ENCODE data around the gene CALY.
A peak's percentile ranks its signal among the peaks of the same experiment; 100 is the strongest.
"Not testable (repeated sequence)": the region's sequence is repeated elsewhere in the genome, so short reads cannot be mapped to it uniquely, and the experiment has no call there.

The CALY gene, protein sequence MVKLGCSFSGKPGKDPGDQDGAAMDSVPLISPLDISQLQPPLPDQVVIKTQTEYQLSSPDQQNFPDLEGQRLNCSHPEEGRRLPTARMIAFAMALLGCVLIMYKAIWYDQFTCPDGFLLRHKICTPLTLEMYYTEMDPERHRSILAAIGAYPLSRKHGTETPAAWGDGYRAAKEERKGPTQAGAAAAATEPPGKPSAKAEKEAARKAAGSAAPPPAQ

DNA sequence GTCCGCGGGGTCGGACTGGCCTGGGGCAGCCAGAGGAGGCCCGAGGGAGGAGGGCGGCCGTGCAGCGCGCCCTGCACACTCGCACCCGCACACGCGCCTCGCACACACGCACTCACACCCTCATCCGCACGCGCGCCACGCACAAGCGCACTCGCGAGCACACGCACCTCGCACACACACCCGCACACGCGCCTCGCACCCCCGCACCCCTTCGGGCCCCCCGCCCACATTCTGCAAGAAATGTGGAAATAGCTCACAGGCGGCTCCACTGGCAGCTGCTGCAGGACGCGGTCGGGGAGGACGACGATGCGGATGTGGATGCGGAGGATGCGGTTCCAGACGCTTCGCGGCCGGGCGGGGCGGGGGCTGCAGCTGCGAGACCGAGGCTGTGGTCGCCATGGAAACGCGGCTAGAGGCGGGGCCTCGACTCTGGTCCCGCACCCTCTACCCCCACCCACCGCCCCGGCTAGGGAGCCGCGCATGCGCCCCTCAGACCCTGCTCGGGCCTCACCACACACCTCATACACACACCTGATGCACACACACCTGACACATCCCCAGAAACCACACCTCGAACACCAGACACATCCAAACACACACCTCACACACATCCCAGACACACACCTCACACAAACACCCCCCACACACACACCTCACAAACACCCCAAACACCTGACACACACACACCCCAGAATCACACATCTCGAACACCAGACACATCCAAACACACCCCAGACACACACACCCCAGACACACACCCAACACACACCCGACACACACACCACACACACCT is at the start of gene CALY:
TSS of gene CALY (minus strand) at position 320 of the 793 bp plus-strand sequence. CDS start 7,907 bp downstream, outside the sequence.
- DNase-seq (ENCODE audit: low read depth): peak; percentile 31

DNA sequence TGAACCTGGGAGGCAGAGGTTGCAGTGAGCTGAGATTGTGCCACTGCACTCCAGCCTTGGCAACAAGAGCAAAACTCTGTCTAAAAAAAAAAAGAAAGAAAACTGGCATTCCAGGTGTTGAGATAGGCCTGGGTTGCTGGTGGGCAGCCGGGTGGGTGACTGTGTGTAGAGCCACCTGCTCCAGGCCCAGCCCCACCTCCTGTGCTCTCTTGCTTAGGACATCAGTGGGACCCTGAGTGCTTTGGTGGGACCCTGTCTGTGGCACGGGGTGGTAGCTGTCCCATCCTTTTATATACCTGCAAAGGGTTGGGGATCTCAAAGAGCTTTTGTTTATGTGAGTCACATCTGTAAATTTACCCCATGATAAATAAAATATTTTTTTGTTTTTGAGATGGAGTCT is 48.5 kb upstream of the CALY start:
- DNase-seq (ENCODE audit: low read depth): no peak

DNA sequence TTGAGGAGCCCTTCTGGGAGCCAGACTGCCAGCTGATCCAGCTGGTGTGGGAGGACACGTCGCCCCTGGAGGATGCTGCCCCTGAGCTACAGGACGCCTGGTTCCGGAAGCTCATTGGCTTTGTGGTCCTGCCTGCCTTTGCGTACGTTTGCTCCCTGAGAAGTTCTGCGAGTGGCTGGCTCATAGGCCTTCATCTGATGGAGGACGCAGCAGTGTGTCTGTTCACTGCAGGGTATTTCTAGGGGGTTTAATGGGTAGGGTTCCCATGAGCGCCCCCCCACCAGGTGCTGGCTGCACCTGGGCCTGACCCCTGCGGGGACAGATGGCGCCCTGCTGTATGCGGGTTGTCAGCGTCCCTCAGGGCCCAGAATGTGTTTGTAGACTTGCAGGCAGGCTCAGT is 47.4 kb upstream of the CALY start:
- no peak for DNase-seq (ENCODE audit: low read depth)

DNA sequence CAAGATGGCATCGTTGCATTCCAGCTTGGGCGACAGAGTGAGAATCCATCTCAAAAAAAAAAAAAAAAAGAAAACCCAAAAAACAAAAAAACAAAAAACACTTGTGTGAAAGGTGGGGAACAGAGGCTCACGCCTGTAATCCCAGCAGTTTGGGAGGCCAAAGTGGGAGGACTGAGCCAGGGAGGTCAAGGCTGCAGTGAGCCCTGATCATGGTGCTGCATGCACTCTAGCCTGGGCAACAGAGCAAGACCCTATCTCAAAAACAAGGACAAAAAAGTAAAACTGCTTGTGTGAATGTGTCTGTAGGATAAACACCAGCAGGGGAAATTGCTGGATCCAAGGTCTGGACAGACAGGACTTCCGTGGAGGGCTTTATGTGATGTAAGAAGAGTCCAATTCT is 46.9 kb upstream of the CALY start:
- DNase-seq (ENCODE audit: low read depth): no peak

DNA sequence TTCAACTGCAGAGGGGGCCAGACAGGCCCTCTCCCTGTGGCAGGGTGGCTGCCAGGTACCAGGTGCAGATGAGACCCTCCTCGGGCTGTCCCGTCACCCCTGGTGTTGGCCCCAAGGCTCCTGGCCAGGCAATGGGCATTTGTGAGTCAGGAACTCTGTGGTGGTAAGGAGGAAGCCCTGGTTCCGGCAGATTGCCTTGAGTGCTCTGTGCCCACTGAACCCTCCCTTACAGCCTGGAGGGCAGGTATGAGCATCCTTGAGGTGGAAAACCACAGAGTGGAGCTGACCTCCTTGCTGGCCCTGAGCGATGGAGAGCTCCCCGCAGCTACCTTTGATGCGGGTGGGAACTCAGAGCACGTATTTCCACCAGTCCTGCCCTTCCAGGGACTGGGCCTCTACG is 44.3 kb upstream of the CALY start:
- no peak for DNase-seq (ENCODE audit: low read depth)

DNA sequence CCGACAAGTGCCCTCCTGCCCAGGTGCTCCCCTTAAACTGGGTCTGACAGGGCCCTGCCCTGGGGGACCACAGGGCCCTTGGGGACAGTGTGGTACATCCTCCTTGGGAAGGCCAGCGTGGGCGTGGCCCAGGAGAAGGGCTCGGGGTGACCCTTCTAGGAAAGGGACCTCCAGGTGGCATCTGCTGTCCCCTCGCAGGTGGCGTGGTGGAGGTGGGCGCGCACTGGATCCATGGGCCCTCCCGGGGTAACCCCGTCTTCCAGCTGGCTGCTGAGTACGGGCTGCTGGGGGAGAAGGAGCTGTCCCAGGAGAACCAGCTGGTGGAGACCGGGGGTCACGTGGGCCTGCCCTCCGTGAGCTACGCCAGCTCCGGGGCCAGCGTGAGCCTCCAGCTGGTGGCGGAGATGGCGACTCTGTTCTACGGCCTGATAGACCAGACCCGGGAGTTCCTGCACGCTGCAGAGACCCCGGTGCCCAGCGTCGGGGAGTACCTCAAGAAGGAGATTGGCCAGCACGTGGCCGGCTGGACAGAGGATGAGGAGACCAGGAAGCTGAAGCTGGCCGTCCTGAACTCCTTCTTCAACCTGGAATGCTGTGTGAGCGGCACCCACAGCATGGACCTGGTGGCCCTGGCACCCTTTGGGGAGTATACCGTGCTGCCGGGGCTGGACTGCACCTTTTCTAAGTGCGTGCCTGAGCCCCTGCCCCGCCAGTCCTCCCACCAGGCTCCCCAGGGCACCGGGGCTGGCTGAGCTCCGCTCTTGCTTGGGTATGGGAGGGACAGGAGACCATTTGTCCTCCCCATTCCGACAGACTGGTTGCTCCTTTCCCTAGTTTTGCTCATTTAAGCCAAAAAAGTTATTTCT is 43.3 kb upstream of the CALY start:
- DNase-seq (ENCODE audit: low read depth): no peak

DNA sequence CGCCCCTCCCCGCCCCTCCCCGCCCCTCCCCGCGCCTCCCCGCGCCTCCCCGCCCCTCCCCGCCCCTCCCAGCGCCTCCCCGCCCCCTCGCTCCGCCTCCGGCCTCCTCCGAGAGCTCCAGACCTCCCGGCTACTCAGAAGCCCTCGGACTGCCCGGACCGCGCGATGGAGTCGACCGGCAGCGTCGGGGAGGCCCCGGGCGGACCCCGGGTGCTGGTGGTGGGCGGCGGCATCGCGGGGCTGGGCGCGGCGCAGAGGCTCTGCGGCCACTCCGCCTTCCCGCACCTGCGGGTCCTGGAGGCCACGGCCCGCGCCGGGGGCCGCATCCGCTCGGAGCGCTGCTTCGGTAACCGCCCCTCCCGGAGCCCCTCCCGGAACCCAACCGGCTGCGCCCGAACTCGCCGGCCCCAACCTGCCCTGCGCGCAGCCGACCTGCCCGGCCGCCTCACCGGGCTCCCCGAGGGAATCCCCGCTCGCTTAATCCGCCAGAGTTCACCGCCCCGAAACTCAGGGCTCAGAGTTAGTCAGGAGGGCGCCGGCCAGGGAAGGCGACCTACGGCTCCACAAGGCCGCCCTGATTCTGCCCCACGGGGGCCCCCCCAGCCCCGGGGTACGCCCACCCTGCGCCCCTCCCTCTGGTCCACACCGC is 42.6 kb upstream of the CALY start, which contains the start of gene PAOX:
TSS of gene PAOX (plus strand) at position 111 of the 649 bp plus-strand sequence. CDS start at position 166, 55 bp downstream.
- peak; percentile 51 for DNase-seq (ENCODE audit: low read depth)

DNA sequence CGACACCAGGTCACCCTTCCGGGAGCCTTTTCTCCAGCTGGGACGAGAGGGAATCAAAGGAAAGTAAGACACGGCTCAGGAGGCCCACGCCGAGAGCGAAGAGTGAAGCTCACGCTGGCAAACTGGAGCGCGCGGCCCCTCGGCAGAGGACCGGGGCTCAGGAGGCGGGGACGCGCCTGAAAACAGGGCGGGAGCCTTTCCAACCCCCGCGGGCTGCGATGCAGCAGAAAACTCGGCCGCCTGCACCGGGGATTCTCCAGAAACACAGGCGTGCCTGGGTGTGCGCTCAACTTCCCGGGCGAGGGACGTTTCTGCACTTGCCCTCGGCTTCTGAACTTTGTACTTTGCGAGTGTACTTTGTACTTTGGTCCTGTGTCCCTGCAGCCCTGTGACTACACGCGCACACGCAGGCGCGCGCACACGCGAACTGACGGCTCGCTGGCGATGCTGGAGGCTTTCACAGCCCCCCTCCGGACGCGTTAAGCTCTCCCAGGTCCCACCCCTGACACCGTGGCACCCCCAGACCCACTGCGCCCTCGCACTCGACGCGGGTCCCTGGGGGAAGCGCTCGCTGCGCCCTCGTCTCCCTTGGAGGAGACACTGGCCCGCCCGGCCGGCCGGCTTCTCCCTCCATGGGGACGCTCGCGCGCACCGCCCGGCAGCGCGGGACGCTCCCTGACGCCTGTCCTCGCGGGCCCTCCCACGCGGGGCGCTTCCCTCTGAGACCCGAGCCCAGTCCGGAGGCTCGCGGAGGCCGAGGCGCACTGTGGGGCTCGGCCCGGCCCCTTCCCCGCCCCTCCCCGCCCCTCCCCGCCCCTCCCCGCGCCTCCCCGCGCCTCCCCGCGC is 41.8 kb upstream of the CALY start:
- DNase-seq (ENCODE audit: low read depth): peak; percentile 32

DNA sequence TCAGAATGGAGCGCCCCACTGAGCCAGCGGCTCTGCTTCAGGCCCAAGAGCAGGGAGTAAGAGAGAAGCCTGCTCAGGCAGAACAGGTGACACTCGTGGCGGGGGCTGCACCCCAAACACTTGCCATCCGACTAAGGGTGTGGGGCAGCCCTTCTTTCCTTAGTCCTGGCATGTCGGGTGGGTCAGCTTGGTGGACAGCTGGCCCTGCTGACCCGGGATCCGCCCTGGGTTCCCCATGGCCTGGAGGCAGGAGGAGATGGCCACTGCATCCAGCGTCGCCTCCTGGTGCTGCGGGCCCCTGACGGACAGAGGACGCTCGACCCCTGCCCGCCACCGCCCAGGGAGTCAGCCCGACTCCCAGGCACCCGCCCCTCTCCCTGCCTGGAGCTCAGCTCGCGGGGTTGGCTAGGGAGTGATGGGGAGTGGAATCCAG is 41.1 kb upstream of the CALY start:
- DNase-seq (ENCODE audit: low read depth): no peak

DNA sequence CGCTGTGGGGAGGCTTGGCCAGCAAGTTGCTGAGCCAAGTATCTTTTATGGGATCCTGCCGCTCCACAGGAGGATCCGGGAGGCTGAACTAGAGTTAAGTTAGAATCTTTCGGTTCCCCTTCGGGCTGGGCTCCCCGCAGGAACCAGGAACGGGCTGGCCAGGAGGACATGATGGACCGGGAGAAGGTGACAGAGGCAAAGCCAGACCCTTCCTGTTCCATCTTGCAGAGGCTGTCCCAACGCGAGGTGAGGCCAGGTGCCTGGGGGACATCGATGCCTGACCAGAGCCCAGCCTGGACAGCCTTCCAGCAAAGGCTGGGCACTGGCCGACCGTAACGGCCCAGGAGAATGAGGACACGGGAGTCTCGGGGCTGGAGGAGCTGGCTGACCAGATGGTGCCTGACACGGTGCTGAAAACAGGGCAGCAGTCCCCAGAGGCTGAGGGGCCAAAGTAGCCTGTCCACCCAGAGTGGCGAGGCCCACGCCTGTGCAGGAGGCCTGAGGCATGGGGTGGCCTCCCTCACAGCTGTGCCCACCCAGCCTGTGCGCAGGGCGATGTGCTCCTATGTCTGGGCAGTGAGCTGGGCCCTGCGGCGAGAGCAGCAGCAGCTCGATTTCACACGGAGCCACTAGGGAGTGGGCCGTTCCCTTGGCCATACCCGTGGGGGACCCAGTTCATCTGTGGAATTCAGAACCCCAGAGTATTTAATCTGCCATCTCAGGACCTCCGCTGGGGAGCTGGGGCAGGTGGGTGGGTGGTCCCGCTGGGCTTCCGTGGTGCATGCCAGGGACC is 40.5 kb upstream of the CALY start:
- DNase-seq (ENCODE audit: low read depth): no peak

DNA sequence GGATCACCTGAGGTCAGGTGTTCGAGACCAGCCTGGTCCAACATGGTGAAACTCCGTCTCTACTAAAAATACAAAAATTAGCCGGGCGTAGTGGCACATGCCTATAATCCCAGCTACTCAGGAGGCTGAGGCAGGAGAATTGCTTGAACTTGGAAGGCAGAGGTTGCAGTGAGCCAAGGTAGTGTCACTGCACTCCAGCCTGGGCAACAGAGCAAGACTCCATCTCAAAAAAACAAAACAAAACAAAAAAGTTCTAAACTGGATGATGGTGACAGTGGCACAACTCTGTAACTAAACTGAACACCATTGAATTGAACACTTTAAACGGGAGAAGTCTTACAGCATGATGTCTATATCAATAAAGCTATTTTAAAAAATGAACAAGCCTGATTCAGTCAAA is 39.5 kb upstream of the CALY start:
- DNase-seq (ENCODE audit: low read depth): not testable (repeated sequence)

DNA sequence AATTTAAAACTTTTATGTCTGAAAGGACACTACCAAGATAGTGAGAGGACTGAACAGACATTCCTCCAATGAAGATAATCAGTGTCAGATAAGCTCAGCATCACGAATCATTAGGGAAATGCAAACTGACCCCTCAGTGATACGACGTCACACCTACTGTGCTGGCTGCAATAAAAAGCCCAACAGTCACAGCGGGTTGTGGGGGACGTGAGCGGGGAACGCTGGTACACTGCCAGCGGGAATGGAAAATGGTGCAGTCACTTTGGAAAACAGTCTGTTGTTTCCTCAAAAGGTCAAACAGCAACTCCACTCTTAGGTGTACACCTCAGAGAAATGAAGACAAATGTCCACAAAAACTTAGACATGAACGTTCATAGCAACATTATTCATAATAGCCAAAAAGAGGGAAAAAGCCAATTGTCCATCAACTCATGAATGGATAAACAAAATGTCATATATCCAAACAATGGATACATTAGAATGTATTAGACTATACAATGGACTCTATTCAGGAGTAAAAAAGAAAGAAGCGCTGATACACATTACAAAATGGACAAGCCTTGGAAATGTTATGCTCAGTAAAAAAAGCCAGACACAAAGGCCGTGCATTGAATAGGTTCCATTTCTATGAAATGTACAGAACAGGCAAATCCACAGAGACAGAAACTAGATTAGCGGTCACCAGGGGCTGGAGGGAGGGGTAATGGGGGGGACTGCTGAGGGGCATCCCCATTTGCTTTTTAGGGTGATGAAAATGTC is 38.8 kb upstream of the CALY start:
- no peak for DNase-seq (ENCODE audit: low read depth)

DNA sequence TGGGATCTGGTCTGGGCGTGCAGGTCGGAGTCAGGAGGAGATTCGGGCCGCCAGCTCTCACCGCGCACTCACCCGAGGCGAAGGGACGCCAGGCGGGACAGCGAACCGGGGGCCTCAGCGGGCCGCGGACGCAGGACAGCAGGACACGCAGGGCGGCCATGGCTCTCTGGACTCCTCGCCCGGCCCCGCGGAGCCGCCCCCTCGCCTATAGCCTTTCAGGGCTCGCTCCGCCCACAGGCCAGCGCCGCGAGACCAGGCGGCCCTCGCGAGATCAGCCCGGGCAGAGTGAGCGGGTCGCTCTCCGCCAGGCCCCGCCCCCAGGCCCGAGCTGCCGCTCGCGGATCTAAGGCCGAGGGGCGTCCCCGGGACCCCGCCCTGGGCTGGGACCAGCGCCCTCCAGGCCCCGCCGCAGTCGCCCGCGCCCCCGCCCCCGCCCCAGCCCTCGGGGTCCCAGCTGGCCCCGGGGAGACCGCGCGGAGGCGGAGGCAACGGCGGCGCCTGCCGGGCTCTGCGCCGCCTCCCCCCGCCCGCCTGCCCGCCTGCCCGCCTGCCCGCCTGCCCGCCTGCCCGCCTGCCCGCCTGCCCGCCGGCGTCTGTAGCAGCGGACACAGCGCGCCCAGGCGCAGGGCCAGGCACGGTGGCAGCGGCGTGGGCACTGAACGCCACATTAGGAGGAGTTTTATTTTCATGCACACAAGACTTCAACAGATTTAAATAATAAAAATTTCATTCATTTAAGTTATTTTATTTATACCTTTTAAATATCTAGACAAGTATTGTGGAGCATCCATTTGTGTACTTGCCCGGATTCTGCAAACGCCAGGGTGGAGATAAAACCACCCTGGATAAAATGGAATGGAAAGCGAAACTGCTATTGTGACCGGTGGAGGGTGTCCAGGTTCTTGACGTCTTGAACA is 36.7 kb upstream of the CALY start, which contains the start of gene ECHS1:
TSS of gene ECHS1 (minus strand) at position 181 of the 917 bp plus-strand sequence. CDS start at position 160, 21 bp downstream.
- DNase-seq (ENCODE audit: low read depth): peak; percentile 78

DNA sequence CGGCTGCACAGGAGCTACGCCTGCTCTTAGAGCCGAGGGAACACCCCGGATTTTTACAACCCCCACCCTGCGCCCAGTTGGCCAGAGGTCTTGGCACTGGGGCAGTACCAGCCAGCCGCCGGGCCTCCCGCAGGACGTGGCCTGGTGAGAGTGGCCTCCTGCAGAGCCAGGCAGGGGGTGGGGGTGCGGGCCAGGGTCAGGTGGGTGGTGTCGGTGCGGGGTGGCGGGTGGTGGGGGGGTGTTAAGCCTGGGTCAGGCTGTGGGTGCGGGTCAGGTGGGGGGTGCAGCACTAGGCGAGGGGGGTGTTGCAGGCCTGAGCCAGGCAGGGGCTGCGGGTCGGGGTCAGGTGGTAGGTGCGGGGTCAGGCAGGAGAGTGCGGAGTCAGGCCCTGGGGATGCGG is 35.8 kb upstream of the CALY start:
- DNase-seq (ENCODE audit: low read depth): no peak

DNA sequence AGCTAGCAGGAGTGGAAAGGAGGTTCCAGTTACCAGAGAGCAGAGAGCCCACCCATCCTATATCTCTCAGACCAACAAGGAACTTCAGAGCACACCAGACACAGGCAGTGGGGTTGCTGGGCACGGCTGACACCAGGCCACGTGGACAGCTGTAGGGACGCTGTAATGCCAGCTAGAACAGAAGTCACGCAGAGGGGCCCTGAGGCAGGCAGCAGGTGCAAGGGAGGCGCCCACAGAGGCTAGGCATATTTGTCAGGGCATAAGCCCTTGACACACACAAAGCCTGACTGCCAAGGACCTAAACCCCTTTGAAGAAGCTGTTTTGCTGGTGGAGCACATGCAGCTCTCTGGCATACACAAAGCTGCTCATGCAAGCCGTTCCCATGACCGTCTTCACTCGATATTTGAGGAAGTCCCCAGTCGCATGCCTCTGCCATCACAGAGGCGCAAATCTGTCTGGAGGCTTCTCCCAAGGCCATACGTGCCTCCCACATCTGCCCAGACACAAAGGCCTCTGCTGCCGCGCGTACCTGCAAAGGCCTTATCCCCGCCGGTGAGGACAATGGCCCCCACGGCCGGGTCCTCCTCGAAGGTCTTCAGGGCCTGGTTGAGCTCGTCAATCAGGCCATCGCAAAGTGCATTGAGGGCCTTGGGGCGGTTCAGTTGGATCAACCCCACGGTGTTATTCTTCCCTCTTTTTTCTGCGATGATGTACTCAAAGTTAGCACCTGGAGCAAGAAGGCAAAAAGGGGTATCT is 33.5 kb upstream of the CALY start:
- no peak for DNase-seq (ENCODE audit: low read depth)

DNA sequence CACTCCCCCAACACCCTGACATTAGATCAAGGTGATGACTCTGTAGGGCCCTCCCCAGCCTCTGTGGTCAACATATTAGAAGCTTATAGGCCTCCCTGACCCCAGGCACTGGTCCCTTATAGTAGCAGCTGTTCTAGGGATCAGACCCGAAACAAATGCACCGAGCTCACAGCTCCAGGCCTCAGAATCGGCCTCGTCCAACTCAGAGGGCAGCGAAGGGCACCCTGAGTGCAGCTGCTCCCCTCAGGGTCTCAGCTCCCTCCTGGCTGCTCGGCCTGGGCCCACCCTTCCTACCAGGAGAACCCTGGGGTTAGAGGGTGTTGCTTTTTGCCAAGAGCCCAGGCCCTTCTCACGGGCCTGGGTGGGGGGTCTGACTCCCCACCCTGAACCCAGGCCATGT is 31.5 kb upstream of the CALY start:
- DNase-seq (ENCODE audit: low read depth): no peak

DNA sequence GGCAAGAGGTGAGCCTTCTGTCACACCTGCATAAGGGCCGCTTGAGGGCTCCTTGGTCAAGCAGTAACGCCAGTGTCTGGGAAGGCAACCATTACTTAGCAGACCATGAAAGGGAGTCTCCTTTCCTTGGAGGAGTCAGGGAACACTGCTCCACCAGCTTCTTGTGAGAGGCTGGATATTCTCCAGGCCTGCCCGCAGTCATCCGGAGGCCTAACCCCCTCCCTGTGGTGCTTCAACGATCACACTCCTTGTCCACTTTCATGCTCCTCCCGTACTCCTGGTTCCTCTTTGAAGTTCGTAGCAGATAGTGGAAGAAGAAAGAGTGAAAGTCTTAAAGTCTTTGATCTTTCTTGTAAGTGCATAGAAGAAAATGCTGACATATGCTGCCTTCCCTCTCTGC is 30.8 kb upstream of the CALY start:
- not testable (repeated sequence) for DNase-seq (ENCODE audit: low read depth)
